ENCODE measurements around the gene SLX9.
A peak's percentile ranks its signal among the peaks of the same experiment; 100 is the strongest.

The SLX9 gene, protein sequence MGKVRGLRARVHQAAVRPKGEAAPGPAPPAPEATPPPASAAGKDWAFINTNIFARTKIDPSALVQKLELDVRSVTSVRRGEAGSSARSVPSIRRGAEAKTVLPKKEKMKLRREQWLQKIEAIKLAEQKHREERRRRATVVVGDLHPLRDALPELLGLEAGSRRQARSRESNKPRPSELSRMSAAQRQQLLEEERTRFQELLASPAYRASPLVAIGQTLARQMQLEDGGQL

DNA sequence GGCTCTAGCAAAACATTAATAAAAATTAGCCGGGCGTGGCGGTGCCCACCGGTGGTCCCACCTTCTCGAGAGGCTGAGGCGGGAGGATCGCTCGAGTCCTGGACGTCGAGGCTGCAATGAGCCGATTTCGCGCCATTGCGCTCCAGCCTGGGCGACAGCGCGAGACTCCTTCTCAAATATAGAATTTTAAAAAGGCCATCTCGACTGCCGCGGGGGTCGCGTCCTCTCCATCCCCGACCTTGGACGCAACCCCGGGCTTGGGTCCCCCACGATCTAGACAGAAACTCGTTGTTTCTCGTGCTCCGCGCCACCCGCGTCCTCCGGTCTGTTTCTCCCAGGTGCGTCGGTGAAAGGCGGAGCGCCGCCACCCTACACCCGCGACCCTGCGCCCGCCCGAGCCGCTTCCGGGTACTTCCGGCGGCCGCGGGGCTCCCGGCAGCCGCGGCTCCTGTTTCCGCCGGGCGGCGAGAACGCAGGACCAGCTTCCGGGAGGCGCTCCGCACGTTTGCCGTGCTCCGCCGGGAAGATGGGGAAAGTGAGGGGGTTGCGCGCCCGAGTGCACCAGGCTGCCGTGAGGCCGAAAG is at the start of gene SLX9:
Gene SLX9, plus strand, starts transcription at position 498 of the 584 bp plus-strand sequence. Its CDS starts 29 bp downstream, at position 527.
- Histone ChIP-seq H3K4me3 (ENCODE audit: low read length) (peak within 1 kb of the TSS; percentile 87), H3K4me1 (ENCODE audit: insufficient read depth, low read length) (peaks cover 4% of the 10 kb centered on the region; the same call in 1 of the 2 replicates), H3K27ac (ENCODE audit: low read length) (peak within 1 kb of the TSS; percentile 65), H3K9me3 (ENCODE audit: insufficient read depth, low read depth, low read length) (no peaks in the 10 kb centered on the region), H3K36me3 (ENCODE audit: insufficient read depth, low read depth, low read length) (peaks cover 28% of the 10 kb centered on the region), H3K27me3 (ENCODE audit: insufficient read depth, low read length) (peaks cover 8% of the 10 kb centered on the region), H3K9ac (ENCODE audit: low read depth, low read length) (peak within 1 kb of the TSS; percentile 83)

DNA sequence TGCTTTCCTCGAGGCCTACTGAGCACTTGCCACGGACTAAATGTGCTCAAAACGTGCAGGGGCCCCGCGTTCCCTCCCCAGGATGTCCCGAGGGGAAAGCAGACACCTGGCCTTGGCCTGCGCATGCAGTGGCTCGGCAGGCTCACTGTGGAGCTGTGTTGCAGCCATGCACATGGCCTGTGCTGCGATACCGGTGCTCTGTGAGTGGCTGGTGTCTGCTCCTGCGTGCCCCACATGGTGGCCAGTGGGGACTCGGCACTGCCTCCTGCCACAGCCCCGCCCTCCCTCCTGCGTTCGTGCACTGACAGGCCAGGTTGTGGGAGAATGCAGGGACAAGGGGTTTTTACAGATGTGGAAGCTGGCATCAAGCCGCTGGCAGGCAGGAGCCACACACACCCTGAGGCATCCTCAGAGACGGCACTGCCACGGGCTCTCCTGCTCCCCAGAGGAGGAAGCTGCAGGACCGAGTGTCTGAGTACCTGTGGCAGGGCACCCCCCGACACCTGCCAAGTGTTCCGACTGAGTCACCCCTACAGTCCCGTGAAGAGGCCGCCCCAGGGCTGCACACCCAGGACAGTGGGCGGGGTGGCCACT is 49.4 kb upstream of the SLX9 start:
- Histone ChIP-seq H3K27me3 (ENCODE audit: insufficient read depth, low read length) (peaks cover 4% of the 10 kb centered on the region; the same call in 1 of the 2 replicates), H3K4me3 (ENCODE audit: low read length) (no peak overlapping the region), H3K36me3 (ENCODE audit: insufficient read depth, low read depth, low read length) (no peaks in the 10 kb centered on the region), H3K9me3 (ENCODE audit: insufficient read depth, low read depth, low read length) (no peaks in the 10 kb centered on the region), H3K4me1 (ENCODE audit: insufficient read depth, low read length) (no peaks in the 10 kb centered on the region), H3K9ac (ENCODE audit: low read depth, low read length) (no peak overlapping the region), H3K27ac (ENCODE audit: low read length) (no peak overlapping the region)

DNA sequence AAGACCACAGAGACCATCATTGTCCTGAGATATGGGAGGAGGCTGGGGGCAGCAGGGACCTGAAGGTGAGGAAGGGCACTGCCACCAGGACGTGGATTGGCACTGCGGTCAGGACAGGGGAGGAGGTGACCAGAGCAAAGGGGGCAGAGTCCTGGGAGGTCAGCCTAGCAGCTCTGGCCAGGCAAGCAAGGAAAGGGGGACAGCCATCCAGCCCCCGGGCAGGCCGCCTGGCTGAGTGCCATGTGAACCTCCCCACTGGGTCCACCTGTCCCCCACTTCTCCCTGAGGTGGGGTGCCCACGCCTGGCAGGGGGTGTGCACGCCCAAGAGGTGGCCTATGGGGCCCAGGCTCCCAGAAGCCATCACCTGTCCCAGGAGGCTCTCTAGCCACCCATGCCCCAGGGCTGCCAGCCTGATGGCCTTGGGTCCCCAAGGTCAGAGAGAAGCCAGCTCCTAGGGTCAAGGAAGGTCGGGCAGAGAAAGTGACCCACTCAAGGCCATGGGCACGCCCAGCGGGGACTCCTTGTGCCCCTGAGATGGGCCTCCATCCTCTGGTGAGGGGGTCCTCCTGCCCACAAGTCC is 48.8 kb upstream of the SLX9 start:
- H3K4me1 ChIP-seq (ENCODE audit: insufficient read depth, low read length), result no peaks in the 10 kb centered on the region
- H3K27me3 ChIP-seq (ENCODE audit: insufficient read depth, low read length), result peaks cover 4% of the 10 kb centered on the region; the same call in 1 of the 2 replicates
- H3K9ac ChIP-seq (ENCODE audit: low read depth, low read length), result no peak overlapping the region
- H3K36me3 ChIP-seq (ENCODE audit: insufficient read depth, low read depth, low read length), result no peaks in the 10 kb centered on the region
- no peaks in the 10 kb centered on the region for H3K9me3 ChIP-seq (ENCODE audit: insufficient read depth, low read depth, low read length)
- H3K27ac ChIP-seq (ENCODE audit: low read length), result no peak overlapping the region
- H3K4me3 ChIP-seq (ENCODE audit: low read length), result no peak overlapping the region

DNA sequence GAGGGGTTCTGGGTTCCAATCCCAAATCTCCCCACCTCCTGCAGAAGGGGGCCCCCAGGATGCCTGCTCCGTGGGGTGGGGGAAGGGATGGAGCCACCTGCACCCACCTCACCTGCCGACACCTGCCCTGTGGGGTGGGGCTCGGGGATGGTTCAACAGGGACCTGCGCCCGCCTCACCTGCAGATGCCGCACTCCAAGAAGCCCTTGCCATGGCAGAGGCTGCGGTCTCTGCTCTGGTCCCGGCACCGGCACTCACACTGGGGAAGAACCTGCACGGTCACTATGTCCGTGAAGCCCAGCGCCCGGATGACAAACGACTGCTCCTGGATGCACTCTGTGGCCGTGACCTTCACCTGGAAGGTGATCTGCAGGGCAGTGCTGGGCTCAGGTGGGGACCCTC is 48.2 kb upstream of the SLX9 start:
- Histone ChIP-seq H3K9ac (ENCODE audit: low read depth, low read length) (no peak overlapping the region), H3K36me3 (ENCODE audit: insufficient read depth, low read depth, low read length) (no peaks in the 10 kb centered on the region), H3K4me3 (ENCODE audit: low read length) (no peak overlapping the region), H3K4me1 (ENCODE audit: insufficient read depth, low read length) (no peaks in the 10 kb centered on the region), H3K27ac (ENCODE audit: low read length) (no peak overlapping the region), H3K27me3 (ENCODE audit: insufficient read depth, low read length) (peaks cover 4% of the 10 kb centered on the region; the same call in 1 of the 2 replicates), H3K9me3 (ENCODE audit: insufficient read depth, low read depth, low read length) (no peaks in the 10 kb centered on the region)

DNA sequence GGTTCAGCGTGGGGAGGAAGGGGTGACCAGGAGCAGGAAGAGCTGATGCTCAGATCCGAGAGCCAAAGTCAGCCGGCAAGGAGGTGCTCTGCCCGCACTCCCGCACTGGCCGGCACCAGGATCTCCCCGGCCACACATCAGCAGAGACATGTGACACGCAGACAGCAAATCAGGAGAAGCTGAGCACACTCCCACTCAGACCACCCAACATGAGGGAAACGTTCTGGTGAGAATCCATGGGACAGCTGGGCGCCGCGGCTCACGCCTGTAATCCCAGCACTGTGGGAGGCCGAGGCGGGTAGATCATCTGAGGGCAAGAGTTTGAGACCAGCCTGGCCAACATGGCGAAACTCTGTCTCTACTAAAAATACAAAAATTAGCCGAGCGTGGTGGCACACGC is 47.7 kb upstream of the SLX9 start:
- no peak overlapping the region for H3K9ac ChIP-seq (ENCODE audit: low read depth, low read length)
- no peak overlapping the region for H3K27ac ChIP-seq (ENCODE audit: low read length)
- no peaks in the 10 kb centered on the region for H3K36me3 ChIP-seq (ENCODE audit: insufficient read depth, low read depth, low read length)
- H3K4me3 ChIP-seq (ENCODE audit: low read length), result no peak overlapping the region
- H3K4me1 ChIP-seq (ENCODE audit: insufficient read depth, low read length), result no peaks in the 10 kb centered on the region
- H3K27me3 ChIP-seq (ENCODE audit: insufficient read depth, low read length), result peaks cover 4% of the 10 kb centered on the region; the same call in 1 of the 2 replicates
- no peaks in the 10 kb centered on the region for H3K9me3 ChIP-seq (ENCODE audit: insufficient read depth, low read depth, low read length)

DNA sequence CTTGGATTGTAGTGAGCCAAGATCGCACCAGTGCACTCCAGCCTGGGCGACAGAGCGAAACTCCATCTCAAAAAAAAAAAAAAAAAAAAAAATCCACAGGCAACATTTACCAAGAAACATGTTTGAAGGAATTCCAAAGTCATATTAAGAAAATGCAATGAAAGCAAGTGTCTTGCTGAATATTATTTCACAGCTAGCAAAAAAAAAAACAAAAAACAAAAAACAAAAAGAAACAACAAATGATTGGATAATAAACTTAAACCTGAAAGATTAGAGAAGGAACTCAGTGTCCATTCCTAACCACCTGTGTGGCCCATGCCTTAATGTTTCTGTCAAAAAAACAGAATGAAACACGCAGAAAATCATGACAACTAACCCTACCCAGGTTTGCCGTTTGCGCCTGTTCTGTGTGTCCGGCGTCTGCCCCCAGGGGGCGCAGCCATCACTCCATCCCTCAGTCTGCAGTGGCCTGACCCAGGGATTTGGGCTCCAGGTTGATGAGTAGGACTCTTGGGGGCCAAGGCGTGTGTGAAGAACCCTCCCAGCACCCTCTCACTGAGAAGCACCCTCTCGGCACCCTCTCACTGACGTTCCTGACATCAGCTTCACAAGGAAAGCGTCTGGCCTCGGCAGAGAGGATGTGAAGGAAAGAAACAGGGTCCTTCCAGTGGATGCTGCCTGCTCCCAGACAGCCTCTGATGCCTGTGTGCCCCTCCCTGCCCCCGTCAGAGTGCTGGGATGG is 47.1 kb upstream of the SLX9 start:
- H3K4me3 ChIP-seq (ENCODE audit: low read length), result no peak overlapping the region
- no peaks in the 10 kb centered on the region for H3K36me3 ChIP-seq (ENCODE audit: insufficient read depth, low read depth, low read length)
- H3K27ac ChIP-seq (ENCODE audit: low read length), result no peak overlapping the region
- H3K9me3 ChIP-seq (ENCODE audit: insufficient read depth, low read depth, low read length), result no peaks in the 10 kb centered on the region
- H3K9ac ChIP-seq (ENCODE audit: low read depth, low read length), result no peak overlapping the region
- H3K4me1 ChIP-seq (ENCODE audit: insufficient read depth, low read length), result no peaks in the 10 kb centered on the region
- H3K27me3 ChIP-seq (ENCODE audit: insufficient read depth, low read length), result peaks cover 4% of the 10 kb centered on the region; the same call in 1 of the 2 replicates

DNA sequence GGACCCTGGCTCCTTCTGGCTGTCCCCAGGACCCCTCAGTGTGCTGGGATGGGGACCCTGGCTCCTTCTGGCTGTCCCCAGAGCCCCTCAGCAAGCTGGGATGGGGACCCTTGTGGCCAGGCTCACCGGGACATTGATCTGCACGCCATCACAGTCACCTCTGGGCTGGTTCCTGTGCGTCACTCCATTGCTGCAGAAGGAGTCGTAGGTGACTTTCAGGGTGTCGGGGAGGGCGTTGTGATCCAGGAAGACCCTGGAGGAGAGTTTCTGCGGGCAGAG is 46.6 kb upstream of the SLX9 start:
- no peaks in the 10 kb centered on the region for H3K9me3 ChIP-seq (ENCODE audit: insufficient read depth, low read depth, low read length)
- H3K27me3 ChIP-seq (ENCODE audit: insufficient read depth, low read length), result peaks cover 4% of the 10 kb centered on the region; the same call in 1 of the 2 replicates
- H3K9ac ChIP-seq (ENCODE audit: low read depth, low read length), result no peak overlapping the region
- no peaks in the 10 kb centered on the region for H3K36me3 ChIP-seq (ENCODE audit: insufficient read depth, low read depth, low read length)
- H3K4me1 ChIP-seq (ENCODE audit: insufficient read depth, low read length), result no peaks in the 10 kb centered on the region
- no peak overlapping the region for H3K27ac ChIP-seq (ENCODE audit: low read length)
- no peak overlapping the region for H3K4me3 ChIP-seq (ENCODE audit: low read length)

DNA sequence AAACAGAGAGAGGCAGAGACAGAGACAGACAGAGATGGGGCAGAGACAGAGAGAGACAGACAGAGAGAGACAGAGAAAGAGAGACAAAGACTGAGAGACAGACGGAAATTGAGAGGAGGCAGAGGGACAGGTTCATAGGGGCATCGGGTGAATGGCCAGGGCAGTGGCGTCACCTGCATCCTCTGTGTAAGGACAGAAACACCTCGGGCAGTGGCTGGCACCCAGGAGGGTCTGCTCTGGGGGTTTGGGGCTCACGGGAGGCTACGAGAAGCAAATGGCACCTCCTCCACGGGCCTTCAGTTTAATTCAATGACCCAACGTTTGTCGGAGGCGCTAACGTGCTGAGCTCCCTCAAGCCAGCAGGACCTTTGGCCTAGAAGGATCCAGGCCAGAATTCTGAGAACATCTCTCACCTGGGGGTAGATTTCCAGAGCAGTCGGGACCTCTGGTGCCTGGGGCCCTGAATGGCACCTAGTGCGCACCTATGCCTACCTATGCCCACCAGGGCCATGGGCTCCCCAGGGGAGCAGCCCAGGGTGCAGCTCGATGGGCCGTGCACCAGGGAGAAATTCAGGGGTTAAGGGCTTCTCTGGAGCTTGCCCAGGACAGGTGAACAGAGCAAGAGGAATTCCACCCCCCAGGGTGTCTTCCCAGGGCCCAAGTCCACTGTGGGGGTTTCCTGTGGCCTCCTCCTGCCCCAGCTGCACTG is 45.7 kb upstream of the SLX9 start:
- no peaks in the 10 kb centered on the region for H3K4me1 ChIP-seq (ENCODE audit: insufficient read depth, low read length)
- H3K27ac ChIP-seq (ENCODE audit: low read length), result no peak overlapping the region
- H3K9me3 ChIP-seq (ENCODE audit: insufficient read depth, low read depth, low read length), result no peaks in the 10 kb centered on the region
- H3K36me3 ChIP-seq (ENCODE audit: insufficient read depth, low read depth, low read length), result no peaks in the 10 kb centered on the region
- no peak overlapping the region for H3K4me3 ChIP-seq (ENCODE audit: low read length)
- no peak overlapping the region for H3K9ac ChIP-seq (ENCODE audit: low read depth, low read length)
- peaks cover 4% of the 10 kb centered on the region; the same call in 1 of the 2 replicates for H3K27me3 ChIP-seq (ENCODE audit: insufficient read depth, low read length)

DNA sequence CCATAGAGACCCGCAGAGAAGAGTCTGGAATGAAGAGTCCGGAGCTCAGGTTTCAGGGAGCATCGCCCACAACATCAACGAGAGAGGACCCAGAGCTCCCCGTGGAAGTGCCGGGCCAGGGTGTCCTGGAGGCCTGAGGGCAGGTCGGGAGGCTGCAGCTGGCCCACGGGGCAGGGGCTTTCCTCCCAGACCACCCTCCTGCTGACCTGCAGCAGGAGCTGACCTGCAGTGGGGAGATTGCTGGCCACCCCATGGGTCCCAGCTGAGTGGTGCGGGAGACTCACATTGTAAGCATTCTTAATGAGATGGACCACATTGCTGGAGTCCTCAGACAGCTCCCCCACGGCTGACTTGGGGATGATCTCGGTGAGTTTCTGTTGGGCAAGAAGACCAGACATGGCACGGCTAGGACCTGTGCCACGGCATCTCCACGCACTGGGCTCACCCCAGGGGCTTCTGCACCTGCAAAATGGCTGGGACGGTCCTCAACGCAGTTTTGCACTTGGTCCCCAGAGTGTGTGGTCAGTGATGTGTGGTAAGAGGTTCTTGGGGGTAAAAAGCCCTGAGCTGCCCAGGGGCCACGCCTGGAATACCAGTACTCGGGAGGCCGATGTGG is 45.0 kb upstream of the SLX9 start:
- no peaks in the 10 kb centered on the region for H3K36me3 ChIP-seq (ENCODE audit: insufficient read depth, low read depth, low read length)
- no peak overlapping the region for H3K27ac ChIP-seq (ENCODE audit: low read length)
- H3K27me3 ChIP-seq (ENCODE audit: insufficient read depth, low read length), result peaks cover 4% of the 10 kb centered on the region; the same call in 1 of the 2 replicates
- no peak overlapping the region for H3K4me3 ChIP-seq (ENCODE audit: low read length)
- H3K4me1 ChIP-seq (ENCODE audit: insufficient read depth, low read length), result no peaks in the 10 kb centered on the region
- no peaks in the 10 kb centered on the region for H3K9me3 ChIP-seq (ENCODE audit: insufficient read depth, low read depth, low read length)
- no peak overlapping the region for H3K9ac ChIP-seq (ENCODE audit: low read depth, low read length)

- no peak overlapping the region for H3K27ac ChIP-seq (ENCODE audit: low read length)
- no peaks in the 10 kb centered on the region for H3K4me1 ChIP-seq (ENCODE audit: insufficient read depth, low read length)
- no peaks in the 10 kb centered on the region for H3K9me3 ChIP-seq (ENCODE audit: insufficient read depth, low read depth, low read length)
- H3K9ac ChIP-seq (ENCODE audit: low read depth, low read length), result no peak overlapping the region
- no peaks in the 10 kb centered on the region for H3K36me3 ChIP-seq (ENCODE audit: insufficient read depth, low read depth, low read length)
- H3K4me3 ChIP-seq (ENCODE audit: low read length), result no peak overlapping the region
- H3K27me3 ChIP-seq (ENCODE audit: insufficient read depth, low read length), result peaks cover 4% of the 10 kb centered on the region; the same call in 1 of the 2 replicates
Measured at GRCh38 chr21:44895859-44896258, 44.0 kb upstream of the SLX9 start.

Measured in iPS-20b (cell line).